Midbrain (tissue), 1 donor: ENCODE measurements around the gene GNAI2.
A peak's percentile ranks its signal among the peaks of the same experiment; 100 is the strongest.
"Not testable (repeated sequence)": the region's sequence is repeated elsewhere in the genome, so short reads cannot be mapped to it uniquely, and the experiment has no call there.

Source experiments
- DNase-seq: peaks from one replicate; lab custom pipeline; 2025; lab: John Stamatoyannopoulos, UW

Gene GNAI2

DNA sequence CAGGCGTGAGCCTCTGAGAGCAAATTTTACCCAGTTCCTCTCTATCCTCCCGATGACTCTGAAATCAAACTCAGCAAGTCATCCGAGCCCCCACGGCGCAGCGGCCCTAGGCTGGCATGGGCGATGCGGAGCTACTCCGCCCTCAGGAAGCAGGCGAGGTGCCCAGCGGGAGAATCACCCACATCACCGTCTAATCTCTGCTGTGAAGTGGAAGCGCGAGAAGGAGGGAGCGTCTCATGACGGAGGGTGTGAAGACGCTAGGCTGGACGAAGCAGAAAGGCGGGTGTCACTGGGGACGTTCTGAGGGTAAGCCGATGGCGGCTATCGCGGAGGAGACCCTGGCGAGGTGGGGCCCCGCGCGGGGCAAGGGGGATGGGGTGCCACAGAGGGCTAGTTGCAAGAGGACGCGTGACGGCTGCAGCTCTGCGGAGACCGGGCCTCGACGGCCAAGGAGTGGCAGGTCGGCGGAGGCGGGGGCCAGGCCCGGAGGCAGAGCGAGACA lies 9.1 kb upstream of the GNAI2 start:
- peak; percentile 42 for DNase-seq

DNA sequence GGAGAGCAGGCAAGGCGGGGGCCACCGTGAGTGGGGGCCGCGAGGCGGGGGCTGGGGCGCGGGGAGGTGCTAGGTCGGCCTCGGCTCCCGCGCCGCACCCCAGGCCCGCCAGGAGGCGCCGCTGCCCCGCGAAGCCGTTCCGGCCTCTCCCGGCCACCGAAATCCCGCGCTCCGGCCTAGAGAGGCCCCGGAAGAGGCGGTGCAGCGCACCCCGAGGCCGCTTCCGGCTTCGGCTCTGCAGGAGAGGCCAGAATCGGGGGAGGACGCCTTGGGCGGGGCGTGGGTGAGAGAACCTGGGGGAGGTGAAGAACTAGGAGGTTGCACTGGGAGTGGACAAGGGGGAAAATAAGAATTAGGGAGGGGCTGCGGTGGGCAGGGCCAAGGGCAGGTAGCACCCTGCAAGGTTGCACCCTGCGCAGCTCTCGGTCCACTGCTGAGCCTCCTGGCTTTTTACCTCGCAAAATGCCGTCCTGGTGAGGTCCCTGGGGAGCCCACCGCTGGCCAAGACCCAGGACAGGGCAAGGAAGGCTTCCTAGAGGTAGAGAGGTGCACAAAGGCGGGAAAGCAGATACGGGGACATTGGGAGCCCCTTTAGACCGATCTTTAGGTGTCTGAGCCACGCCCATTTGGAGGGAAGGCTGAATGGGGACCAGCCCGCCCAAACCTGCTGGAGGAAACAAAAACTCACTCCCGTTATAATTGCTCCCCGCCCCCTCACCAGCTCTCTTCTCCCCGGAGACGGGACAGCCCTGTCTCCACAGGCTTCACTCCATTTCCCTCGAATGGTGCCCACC lies 8.4 kb upstream of the GNAI2 start:
- DNase-seq, result peak; percentile 93

DNA sequence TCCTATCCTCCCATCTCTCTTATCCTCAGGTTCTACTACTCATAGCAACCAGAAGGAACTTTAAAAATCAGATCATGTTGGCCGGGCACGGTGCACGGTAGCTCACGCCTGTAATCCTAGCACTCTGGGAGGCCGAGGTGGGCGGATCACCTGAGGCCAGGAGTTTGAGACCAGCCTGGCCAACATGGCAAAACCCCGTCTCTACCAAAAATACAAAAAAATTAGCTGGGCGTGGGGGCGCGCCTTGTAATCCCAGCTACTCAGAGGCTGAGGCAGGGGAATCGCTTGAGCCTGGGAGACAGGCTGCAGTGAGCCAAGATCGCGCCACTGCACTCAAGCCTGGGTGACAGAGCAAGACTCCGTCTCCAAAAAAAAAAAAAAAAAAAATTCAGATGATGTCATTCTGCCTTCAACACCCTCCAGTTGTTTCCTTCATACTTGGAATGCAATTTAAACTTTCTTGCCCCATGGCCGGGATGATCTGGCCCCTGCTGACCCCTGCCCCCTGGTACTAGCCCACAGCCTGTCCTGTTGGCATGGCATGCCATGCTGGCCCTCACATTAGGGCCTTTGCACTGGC lies 7.7 kb upstream of the GNAI2 start:
- not testable (repeated sequence) for DNase-seq

DNA sequence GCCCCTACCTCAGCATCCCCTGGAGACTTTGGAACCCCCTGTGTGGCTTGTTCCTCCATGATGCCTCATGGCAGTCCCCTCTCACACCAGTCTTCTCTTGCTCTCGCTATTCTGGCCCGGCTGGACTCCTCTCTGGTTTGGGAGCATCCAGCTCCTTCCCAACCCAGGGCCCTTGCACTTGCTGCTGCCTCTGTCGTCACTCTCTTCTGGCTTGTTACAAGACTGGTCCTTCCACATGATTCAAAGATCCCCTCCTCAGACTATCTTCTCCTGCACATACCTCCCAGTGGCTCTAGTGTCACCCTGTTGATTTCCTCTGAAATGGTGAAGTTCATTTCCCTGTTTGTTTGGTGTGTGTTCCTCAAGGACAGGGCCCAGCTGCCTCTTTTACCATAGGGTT lies 6.5 kb upstream of the GNAI2 start:
- DNase-seq, result no peak

DNA sequence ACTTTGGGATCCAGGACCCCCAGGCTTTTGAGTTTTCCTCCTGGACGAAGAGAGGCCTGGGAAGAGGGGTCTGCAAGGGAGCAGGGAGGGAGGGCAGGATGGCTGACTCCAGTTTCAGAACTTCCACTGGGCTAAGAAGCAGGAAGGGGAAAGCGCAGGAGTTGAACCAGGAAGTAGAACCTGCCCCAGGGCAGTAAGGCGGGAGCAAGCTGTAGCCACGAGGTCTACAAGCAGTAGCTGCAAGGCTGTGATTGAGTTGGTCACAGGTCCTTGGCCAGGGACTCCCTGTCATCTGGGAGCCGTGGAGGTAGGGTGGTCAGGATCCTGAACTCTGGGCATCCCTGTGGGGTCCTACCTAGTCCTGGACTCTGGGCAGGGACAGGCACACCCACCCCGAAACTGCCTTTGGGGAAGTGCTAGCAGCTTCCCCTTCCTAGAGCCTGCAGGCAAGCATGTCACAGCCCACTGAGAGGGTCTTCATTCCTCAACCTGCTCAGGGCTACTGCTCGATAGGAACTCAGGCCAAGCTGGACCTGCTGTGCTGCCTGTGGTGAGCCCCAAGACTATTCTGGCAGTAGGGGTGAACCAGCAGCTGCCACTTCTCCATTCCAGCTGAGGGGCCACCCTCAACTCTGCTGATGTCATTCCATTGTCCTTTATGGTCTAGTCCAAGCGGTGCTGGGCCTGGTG lies 5.8 kb upstream of the GNAI2 start:
- DNase-seq, result no peak

DNA sequence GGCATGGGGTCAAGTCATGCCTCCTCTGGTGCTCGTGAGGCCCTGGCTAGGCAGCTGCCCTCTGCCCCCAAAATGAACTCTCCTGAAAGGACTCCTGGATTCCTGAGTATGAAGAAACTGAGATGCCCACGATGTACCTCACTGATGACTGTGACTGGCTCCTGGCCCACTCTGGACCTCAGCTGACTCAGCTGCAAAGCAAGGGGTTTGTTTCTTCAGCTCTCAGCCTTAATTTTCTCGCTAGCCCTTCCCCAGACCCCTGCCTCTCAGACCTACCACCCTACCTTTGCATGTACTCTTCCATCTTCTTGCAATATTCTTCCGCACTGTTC lies 5.2 kb upstream of the GNAI2 start:
- no peak for DNase-seq

DNA sequence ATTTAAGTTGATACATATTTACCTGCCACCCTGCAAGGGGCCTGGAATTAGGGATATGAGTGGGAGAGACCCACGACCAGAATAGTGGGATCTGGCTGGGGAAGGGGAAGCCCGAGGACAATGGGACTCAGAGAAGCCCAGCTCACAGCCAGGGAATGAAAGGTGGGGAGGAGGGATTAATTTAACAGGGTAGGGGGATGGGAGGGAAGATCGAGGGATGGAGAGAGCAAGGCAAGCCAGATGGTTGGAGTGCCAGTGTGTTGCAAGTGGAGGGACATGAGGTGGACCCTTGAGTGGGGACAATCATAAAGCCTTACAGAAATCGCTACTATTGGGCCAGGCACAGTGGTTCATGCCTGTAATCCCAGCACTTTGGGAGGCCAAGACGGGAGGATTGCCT lies 4.4 kb upstream of the GNAI2 start:
- no peak for DNase-seq

DNA sequence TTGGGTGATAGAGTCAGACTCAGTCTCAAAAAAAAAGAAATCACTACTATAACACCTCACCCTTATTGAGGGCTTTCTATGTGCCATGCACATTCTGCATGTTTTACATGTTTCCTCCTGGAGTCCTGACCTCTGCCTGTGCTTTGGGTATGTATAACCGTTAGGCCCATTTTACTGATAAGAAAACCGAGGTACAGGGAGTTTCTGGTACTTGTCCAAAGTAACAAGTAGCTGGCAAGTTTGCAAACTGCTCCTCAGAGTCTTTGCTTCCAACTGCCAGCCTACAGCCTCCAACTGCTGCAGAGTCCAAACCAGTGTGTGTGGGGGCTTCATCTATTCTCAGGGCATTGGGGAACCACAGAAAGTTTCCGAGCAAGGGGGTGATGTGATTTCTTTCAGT lies 3.7 kb upstream of the GNAI2 start:
- no peak for DNase-seq

DNA sequence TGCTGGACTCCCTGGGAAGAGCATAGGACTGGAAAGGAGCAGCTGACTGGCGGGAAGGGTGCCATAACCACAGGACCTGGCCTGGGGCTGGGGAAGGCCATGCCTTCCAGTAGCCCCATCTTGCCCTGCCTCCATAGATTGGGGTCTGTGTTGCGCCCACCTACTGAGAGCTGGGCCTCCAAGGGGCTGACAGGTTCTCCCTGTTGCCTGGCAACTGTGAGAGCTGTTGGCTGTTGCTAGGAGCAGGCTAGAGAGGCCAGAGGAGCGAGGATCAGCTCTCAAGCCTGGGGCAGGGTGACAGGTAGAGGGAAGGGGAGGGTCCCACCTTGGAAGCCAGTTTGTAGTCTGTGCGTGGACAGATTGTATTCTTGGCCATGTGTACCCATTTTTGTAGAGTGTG lies 2.8 kb upstream of the GNAI2 start:
- no peak for DNase-seq

DNA sequence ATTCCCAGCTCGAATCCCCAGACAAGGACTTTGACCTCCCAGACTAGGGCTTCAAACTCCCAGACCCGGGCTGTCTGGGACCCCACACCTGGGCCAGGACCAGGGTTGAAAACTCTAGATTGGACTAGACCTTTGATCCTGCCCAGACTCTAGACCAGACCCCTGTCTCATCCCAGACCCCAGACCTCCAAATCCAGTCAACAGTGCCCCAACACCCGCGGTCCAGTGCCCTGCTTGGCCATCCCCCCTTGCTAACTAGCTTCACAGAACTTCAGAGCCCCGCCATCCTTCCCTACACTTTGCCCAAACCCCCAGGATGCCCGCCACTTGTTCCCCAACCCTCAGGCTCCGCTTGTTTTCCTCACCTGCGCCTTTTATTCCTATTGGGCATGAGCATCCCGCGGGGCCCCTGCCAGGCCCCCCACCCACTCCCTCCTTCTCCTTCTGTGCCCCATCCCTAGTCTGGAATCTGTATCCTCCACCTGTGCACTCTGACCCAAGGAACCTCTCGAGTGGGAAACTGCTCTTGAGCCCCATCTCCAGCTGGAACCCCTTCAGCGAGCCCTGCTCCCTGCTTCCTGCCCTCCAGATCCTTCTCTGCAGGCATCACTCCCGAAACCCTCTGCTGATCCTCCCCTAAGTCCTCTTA lies 604 bp downstream of the GNAI2 start:
- no peak for DNase-seq

DNA sequence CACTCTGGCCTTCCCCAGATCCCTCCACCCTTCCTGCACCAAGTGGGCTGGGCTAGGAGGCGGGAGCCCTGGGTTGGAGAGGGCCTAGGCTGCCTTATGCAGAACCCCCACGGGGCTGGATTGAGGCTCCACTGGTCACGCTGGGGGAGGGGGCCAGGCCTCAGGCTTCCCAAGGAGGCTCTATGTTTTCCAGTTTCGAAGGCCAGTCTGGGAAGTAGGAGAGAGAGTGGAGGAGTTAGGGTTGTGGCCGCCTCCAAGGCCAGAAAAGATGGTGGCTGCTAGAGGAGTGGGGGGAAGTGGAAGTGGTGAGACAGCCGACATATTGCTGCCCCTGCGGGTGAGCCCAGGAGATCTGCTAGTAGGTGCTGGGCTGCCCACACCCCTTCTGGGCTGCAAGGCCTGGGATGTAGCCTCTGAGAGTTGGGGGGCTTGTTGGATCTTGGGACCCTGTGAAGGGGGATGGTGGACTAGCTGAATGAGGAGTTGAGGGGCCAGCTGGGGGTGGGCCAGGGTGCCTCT lies 1.2 kb downstream of the GNAI2 start:
- no peak for DNase-seq

DNA sequence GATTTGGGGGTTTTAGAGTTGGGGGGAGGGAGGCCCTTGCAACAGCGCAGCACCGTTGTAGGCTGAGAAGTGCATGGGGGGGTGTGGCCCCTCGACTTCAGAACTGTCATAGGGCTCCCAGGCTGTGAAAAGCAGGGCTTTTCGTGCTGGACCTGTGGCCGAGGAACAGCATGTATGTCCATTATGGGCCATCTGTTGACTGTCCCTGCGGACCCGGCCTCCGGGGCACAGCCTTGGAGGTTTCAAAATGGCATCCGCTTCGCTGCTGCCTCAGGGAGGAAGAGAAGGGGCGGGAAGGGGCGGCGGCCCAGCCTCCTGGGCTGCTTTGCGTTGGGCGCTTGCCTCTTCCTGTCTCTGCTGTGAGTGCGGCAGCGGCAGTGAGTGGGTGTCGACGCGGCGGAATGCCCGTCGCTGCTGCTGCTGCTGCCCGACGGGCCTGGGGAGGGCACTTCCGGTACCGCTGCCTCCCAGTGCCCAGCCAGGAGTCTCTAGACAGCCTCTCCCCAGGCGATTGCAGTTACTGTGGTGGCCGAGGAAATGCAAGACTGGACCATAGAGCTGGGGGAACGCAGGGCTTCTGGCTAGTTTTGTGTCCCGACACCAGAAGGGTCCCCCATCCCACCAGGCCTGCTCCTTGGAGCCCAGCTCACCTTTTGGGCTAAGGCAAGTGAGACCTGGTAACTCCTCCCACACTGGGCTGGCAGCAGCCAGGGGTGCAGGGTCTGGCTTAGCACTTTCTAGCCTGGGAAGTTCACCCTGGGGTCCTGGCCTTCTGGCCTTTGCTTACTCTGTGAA lies 1.9 kb downstream of the GNAI2 start:
- peak; percentile 62 for DNase-seq

DNA sequence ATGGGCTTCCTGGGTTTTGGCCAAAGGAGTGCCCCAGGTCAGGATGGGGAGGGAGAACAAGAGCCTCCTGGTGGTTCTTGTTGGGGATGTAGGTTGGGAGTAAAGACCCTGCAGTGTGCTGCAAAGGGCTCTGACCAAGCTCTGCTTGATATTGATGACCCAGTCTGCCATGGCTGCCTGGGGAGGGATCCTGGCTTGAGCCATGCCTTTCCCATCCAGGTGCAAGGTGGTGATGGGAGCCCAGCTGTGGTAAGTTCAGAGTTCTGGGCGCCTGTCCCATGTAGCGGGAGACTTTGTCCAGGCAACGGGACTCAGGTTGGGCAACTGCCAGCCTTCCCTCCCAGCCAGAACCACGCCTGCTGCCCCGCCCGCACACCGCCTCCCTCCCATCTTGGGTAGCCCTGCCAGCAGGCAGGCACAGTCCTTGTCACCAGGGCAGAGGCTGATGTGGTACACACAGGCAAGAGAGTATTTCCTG lies 2.6 kb downstream of the GNAI2 start:
- DNase-seq, result peak; percentile 69

DNA sequence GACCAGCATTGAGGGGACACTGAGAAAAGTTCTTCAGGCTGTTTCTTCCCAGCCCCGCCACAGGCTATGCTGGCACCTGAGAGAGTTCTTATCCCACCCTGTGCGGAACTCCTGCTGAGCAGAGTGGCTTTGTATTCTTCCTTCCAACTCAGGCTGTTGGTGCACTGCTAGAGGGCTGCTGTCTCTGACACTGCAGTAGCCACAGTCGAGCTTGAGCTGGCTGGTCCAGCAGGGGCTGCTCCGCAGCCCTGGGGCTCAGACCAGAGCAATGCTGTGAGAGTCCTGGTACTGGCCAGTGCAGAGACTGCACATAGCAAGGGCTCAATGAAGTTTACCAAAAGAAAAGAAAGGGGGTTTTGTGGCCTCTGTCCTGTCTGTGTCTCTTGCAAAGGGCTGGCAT lies 3.6 kb downstream of the GNAI2 start:
- no peak for DNase-seq

DNA sequence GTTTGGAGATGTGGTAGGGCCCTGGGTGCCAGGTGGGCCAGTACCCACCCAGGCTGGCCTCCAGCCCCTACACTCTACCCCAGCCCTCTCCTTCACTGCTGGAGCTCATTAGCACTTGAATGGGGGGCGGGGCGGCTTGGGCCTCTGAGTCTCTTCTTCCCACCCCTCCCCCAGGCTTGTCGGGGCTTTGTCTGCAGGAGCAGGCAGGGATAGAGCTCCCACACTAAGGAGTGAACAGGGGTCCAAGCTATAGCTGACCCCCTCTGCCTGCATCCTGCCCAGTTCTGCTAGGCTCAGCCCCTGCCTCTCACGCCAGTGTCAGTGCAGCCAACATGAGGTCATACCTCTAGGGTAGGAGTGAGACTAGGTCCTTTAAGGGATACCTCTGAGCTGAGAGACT lies 5.2 kb downstream of the GNAI2 start:
- DNase-seq, result no peak

DNA sequence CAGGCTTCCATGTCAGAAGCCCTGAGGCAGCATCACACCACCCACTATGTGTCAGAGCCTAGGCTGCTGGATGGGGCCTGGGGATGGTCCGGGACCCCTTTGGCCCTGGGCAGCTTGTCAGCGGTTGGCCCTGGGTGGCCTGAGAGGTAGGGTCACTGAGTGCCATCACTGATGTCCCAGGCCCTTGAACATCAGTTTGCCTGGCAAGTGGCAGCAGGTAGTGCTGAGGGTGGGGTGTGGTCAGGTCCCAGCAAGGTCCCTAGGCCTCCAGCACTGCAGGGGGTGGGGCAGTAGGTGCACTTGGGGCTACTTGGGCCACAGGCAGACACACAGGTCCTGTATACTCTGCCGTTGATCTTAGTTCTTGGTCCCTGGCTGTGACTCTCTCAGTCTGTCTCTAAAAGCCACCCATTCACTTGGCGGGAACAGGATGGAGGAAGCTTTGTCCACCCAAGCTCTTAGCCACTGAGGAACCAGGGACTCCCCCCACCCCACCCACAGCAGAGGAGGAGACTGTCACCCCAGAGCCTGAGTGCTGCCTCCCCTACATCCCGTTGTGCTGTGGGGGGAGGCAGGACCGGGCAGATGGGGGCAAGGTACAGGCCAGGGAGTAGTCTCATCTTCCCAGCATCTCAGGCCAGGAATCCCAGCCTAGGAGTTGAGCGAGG lies 5.8 kb downstream of the GNAI2 start:
- DNase-seq, result no peak

DNA sequence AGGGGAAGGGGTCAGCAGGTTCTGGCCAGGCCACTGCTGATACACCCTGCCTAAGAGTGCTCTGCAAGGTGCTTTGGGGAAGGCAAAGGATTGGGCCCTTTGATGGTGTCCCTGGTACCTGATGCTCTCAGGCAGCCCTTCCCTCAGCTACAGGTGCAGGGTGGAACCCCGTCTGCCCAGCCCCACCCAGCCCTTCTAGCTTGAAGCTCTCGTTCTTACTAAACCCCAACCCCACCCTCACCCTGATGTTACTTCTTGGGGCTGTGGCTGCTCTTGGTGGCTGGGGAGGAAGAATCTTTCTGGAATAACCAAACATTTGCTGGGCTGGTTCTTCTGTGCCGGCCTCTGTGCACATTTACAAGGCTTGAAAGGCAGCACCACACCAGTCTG lies 6.4 kb downstream of the GNAI2 start:
- no peak for DNase-seq

DNA sequence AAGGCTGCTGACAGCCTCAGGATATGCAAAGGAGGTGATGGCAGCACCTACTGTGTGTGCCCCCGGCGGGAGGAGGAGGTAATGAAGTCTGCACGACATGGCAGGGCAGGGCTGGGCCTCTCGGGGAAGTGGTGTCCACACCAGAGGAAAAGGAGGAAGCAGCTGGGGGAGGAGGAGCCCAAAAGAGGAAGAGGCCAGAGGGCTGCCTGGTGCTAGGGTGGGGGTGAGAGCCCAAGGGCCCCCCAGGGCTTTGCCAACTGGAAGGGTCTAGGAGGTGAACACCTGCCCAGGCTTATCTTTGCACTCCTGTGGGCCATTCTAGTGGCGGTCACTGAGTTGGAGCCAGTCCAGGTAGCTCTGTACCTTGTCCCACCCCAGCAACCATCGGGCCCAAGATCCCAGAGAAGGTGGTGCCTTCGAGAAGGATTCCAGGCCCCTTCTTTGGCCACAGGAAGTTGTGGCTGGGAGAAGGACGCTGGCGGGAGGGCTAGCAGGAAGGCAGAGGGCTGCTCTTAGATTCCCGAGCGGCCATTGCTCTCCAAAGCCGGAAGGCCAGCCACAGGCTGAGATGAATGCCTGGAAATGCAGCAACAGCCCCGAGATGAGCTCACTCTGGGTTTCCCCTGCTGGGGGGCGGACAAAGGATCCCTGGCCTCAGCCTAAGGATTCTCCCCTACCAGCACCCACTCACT lies 7.0 kb downstream of the GNAI2 start:
- peak; percentile 31 for DNase-seq

DNA sequence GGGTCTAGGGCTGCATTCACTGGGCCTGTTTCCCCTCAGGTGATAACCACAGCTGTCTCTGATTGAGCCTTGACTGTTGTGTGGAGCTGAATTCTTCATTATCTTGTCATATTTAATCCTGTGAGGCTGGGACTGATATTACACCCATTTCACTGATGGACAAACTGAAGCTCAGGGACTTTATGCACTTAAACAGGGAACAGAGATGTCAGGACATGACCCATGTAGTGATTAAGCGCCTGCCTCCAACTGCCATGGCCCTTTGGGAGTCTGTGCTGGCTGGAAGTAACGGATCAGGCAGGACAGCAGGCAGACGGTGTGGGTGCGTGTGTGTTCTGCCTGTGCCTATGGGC lies 7.5 kb downstream of the GNAI2 start:
- DNase-seq, result no peak

DNA sequence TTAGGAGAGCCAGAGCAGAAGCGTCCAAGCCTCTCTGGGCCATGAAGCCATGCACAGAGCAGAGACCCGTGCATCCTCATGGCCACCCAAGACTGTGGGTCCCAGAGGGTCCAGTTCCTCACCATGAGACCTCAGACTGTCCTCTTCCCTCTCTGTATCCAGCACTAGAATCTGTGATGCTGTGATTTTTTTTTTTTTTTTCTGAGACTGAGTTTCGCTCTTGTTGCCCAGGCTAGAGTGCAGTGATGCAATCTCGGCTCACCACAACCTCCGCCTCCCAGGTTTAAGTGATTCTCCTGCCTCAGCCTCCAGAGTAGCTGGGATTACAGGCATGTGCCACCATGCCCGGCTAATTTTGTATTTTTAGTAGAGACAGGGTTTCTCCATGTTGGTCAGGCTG lies 8.8 kb downstream of the GNAI2 start:
- DNase-seq, result not testable (repeated sequence)
